Midbrain (tissue), 1 donor: ENCODE data around the gene SLF1.

Experiments
- DNase-seq: peaks from one replicate; lab custom pipeline; 2025; lab: John Stamatoyannopoulos, UW

The SLF1 gene

GRCh38 chr5:94661086-94661485 lies 42.6 kb downstream of the SLF1 start:
- DNase-seq, result no peak

DNA sequence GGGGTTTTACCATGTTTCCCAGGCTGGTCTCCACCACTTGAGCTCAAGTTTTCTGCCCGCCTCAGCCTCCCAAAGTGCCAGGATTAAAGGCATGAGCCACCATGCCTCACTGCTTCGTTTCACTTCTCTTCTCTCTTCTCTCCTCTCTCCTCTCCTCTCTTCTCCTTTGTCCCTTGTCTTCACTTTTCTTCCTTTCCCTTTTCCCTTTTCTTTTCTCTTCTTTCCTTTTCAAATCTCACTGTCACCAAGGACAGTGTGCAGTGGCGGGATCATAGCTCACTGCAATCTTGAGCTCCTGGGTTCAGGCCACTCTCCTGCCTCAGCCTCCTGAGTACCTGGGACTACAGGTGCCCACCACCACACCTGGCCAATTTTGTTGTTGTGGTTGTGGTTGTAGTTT lies 49.5 kb downstream of the SLF1 start:
- DNase-seq, result no peak

DNA sequence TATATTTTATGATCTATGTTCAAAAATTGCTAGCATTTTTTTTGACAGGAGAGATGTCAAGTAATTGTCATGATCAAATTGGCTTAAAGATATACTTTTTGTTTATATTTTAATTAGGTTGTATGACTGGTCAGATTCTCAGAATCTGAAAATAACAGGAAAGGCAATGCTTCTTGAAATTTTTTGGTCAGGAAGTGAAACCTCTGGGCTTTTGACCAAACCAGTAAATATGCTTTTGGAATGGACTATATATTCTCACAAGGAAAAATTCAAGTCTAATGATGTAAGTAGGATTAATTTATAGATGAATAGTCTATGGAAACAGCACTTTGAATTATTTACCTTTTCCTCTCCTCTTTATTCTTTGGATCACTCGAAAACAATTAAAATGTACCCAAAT lies 52.3 kb downstream of the SLF1 start:
- no peak for DNase-seq

DNA sequence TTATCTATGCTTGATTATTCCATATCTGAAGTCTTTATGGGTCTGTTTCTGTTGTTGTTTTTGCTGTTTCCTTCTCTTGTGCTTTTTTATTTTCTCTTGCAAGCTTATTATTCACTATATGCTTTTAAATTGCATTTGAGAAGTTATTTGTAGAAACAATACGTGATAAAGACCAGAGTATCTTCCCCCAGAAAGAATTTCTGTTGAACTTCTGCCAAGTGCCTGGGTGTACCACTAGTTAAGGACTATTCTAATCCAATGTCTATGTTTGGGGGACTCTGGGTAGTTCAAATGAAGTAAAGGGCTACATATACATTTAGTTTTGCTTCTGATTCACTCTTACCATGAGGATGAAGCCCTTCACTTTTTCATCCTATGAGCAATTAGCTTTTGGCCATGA lies 54.3 kb downstream of the SLF1 start:
- DNase-seq, result no peak

DNA sequence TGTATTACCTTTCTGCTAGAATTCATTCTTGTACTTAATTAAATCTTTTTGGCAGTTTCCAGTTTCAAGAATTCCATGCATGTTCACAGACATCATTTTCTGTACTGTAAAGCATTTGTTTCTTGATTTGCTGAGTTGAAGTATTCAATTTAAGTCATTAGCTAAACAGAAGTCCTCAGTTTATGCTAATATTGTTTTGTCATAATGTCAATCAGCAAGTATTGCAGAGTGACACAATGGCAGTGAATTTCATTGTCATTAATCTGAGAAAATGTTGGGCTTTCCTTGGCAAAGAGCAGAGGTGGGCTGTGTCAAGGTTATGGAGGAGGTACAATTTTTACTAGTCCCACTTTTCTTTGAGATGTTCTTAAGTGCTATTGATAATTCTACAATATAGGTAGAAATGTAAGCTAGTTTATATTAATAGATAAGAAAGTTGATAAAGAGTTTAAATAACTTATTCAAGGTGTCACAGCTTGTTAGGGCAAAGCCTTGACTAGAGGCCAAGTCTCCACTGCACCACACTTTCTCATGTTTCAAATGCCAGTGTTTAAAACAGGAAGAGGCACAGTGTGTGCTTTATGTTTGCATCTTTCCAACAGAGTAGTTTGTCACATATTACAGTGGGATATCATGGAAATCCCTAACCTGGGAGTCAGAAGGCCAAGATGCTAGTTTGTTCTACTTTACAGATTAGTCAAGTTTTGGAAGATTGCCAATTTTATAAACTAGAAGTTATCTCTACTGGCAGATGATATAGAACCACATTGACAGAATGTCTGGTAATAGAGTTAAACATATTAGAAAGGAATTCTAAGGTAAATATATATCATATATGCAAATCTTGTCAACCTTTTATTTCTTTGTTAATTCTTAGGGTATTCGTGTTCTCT lies 56.3 kb downstream of the SLF1 start:
- no peak for DNase-seq

DNA sequence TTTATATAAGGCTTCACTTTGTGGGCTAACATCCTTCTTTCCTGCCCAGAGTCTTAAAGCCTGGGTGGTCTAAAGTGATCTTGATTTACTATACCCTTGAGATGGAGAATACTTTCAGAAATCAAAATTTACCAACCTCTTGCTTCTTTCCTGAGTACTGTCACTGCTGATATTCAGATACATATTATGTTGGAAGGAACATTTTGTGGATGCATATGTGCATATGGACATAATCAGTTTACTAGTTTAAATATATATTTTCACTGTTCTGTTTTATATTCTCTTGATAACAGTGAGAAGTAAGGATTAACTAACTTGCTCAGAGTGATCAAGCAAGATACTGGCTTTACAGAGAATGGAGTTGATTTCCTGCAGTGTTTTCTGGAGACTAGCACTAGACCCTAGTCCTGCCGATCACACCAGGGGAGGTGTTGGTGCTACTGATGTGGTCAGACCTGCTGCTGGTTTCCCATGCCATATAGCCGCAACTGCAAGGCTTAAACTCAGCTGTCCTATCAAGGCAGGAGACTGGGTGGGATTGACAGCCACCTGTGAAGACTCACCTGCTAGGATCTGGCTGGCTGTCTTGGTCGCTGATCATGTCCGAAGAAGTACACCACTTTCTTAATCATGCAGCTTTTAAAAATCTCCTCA lies 57.6 kb downstream of the SLF1 start:
- DNase-seq, result no peak

DNA sequence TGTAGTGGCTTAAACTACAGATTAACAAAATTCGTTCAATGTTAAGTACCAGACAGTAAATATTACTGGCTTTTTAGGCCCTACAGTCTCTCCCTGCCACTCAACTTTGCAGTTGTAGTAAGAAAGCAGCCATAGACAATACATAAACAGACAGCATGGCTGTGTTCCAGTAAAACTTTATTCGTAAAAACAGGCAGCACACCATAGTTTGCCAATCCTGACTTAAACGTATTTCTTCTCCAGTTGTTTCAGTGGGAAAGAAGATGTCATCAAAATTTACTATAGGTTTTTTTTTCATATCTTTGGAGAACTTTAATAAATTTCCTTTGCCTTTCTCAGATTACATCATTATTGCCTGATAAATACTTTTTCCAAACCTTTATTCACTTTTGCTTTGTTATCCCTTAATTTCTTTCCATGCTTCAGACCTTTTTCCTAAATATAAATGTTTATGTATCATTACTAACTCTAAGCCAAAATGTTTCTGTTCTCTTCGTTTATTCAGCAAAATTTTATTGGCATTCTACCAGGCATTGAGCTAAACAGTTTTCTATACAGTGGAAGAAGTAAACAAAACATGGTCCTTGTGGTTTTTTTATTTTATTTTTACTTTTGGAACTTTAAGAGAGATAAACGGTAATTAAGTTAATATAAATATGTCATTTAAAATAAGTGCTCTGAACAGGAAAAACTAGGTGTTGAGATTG lies 64.5 kb downstream of the SLF1 start:
- no peak for DNase-seq

GRCh38 chr5:94689908-94690307 lies 71.4 kb downstream of the SLF1 start:
- DNase-seq, result no peak

- no peak for DNase-seq
These were observed 72.3 kb downstream of the SLF1 start for GRCh38 chr5:94690778-94691177.

- DNase-seq, result no peak
These were observed 72.8 kb downstream of the SLF1 start for GRCh38 chr5:94691291-94691690.

- DNase-seq, result peak; percentile 25
These were observed 73.5 kb downstream of the SLF1 start for GRCh38 chr5:94691949-94692348.

DNA sequence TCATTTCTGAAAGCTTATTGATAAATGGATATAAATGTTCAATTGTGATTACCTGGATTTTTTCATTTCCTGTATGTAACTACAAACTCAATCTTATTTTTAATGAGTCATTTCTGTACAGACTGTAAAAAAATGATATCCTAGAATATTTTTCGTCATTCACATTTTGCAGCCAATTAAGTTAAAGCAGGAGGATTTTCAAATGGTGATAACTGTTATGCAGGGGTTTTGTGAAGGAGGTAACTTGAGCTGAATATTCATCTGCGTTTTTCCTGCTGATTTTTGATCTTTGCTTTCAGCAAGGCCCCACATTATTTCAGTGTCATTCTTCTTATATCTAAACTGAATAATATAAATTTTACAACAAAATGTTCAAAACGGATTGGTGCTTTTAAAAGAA lies 74.1 kb downstream of the SLF1 start:
- no peak for DNase-seq

GRCh38 chr5:94693043-94693822 lies 74.8 kb downstream of the SLF1 start:
- peak; percentile 41 for DNase-seq

- DNase-seq, result no peak
These were observed 75.4 kb downstream of the SLF1 start for GRCh38 chr5:94693845-94694370.

DNA sequence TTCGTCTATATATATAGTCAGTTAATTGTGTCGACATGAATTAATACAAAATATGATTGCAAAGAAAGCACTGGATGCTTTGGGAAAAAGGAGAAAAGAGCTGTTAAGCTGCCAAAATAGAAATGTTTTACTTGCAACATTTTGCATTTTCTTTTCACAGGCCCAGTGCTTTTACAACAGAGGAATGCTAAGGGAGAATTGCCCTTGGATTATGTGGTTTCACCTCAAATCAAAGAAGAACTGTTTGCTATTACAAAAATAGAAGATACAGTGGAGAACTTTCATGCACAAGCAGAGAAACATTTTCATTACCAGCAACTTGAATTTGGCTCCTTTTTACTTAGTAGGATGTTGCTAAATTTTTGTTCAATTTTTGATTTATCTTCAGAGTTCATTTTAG lies 76.2 kb downstream of the SLF1 start:
- no peak for DNase-seq

DNA sequence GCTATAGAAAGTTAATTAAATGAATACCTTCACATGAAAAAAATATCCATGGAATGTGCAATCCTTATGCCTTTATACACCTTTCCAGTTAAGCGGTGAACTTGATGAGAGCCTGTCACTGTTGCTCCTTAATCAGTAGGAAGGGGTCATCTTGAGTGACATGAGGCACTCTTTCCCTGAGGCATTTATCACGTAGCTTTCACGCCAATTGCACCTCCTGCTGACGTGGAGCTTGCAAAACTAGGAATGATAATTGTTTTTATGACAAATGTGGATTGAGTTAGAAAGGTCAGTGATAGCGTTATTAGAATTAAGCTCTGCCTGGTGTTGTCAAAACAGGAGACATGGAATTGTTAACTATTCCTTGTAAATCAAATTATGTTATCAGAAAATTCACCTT lies 79.7 kb downstream of the SLF1 start:
- no peak for DNase-seq

- no peak for DNase-seq
These were observed 81.1 kb downstream of the SLF1 start for GRCh38 chr5:94699562-94699961.

DNA sequence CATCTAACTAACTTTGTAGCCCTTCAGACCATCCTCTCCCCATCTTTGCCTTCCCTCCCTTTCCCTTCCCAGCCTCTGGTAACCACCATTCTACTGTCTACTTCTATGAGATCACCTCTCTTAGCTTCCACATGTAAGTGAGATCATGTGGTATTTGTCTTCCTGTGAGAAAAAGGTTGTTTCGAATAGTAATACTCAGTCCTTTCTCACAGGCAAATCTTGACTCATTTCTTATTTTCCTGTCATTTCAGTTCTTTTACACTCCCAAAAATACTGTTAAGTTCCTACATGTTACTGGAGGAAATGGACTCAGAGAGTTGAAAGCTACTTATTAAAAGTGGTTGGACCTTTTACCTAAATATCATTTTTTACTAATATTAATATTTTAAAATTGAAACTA lies 82.1 kb downstream of the SLF1 start:
- no peak for DNase-seq

DNA sequence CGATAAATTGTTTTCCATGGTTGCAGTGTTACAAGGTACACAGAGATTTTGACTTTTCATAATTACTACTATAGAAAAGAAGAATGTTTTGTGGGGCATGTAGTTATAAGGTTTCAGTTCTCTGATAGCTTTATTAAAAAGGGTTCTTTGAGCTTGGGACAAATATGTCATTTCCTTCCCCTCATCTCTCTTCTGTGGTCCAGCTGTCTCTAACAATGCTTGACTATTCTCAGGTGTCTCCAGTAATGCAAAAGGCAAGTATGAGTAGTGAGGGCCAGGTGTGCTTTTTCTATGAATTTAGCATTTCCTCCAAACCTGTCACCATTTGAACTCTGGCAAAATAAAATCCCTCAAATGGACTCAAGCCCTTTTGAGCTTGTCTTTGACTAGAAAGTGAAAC lies 84.3 kb downstream of the SLF1 start:
- no peak for DNase-seq

DNA sequence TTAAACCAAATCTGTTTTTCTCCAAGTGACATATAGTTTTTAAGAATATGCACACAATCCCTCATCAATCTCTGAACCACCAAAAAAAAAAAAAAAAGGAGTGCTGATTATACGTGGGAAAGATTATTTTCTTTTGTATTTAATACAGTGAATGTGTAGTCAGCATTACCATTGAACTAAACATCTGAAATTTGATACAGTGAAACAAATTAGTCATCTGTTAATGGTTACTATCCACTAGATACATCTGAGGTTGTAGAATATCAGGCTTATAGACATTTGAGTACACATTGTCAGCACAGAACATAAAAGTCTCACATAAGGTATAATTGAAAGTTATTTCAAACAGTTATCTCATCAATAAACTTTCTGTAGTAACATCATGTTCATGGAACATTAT lies 87.0 kb downstream of the SLF1 start:
- no peak for DNase-seq

DNA sequence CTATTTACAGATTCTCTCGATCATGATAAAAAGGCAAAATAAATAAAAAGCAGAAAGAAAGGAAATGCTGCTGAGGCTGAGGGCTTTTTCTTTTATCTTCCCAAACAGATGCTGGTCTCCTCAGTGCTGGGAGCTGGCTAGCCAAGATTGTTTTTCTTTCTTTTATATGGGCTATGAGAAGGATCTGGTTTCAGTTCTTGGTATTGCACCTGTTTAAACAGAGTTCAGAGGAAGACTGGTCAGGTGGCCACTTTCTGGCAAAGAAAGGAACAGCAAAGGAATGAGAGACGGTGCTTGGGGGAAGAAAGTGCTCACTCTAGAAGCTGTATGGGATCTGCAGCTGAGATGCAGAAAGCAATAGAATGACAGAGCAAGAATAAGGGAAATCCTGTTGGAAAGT lies 88.9 kb downstream of the SLF1 start:
- DNase-seq, result no peak

DNA sequence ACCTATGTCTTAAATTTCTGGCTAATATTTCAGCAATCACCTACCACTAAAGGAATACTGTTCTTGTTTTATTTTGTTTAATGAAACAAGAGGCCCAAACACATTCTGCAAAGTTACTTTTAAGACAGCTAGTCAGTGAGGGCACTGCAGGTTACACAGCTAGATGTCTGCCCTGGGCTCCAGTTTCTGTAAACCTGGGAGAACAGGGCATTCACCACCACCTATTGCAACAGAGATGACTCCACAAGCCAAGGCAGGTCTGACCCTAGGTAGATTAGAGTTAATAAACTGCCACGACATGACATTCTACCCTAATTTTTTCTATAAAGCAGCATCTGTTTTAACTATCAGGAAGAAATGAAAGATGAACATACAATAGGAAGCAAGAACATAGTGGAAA lies 90.8 kb downstream of the SLF1 start:
- DNase-seq, result no peak
